ENCODE data around the gene SDK1.

The SDK1 gene

DNA sequence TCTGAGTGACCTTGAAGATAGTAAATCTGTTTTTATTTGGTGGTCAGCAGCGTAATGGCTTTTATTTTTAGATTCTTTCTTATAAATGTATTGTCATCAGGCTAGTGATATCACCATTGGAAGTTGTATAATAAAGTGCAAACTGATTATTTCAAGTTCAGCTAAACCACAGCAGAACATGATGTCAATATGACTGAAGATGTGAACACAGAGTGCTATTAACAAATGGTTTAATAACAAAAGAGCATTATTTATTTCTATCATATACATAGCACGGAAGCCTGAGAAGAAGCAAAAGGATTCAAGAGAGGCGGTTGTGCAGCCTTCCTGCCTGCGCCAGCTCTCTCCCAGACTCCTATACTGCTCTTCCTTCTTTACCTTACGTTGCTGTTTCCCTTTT, 142.7 kb downstream of the SDK1 start:
- DNase-seq (ENCODE audit: insufficient read length, low spot score) (no peak), FAIRE-seq (no peak)

DNA sequence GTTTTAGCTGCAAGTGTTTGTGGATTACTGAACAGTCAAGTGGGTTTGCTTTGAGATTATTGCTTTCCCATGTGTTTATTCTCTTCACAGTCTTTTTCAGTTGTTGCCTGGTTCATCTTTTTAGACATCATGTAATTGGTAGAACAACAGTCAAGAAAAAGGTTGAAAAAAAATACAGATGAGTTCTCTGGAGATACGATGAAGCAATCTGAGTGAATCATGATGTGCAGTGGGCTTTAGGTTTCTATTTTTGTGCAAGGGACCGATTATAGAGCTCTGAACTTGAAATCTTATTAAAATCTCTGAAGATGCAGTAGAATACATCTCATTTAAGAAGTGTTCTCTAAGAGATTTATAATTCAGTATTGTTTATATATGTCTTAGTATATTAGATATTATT, 145.7 kb downstream of the SDK1 start:
- FAIRE-seq (no peak), DNase-seq (ENCODE audit: insufficient read length, low spot score) (no peak)

DNA sequence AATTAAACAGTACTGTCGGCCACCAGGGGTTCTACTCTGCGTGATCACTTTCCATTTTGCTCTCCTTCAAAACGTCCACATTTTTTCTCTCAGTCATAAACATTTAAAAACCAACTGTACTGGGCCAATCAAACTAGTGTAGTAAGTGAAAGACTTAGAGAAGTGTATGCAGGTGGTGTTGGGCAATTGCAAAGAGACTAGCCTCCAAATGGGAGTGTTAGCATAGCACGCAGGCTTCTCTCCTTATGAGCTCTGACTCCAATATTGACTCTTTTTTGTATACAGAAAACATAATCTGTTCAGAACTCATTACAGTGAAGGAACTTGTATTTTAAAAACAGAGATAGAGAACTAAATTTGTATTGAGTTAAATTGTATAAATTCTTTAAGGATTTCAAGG, 150.6 kb downstream of the SDK1 start:
- FAIRE-seq, result no peak
- no peak for DNase-seq (ENCODE audit: insufficient read length, low spot score)

DNA sequence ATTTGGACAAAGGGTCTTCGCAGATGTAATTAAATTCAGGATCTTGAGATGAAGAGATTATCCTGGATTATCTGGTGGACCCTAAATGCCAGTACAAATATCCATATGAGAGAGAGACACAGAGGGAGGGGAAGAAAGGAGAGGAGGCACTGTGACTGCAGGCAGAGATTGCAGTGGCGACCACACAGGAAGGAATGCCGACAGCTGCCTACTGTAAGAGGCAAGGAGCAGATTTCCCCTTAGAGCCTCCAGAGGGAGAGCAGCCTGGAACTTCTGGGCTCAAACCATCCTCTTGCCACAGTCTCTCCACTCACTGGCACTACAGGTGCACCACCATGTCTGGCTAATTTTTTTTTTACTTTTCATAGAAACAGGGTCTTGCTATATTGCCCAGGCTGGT, 152.3 kb downstream of the SDK1 start:
- FAIRE-seq, result no peak
- no peak for DNase-seq (ENCODE audit: insufficient read length, low spot score)

DNA sequence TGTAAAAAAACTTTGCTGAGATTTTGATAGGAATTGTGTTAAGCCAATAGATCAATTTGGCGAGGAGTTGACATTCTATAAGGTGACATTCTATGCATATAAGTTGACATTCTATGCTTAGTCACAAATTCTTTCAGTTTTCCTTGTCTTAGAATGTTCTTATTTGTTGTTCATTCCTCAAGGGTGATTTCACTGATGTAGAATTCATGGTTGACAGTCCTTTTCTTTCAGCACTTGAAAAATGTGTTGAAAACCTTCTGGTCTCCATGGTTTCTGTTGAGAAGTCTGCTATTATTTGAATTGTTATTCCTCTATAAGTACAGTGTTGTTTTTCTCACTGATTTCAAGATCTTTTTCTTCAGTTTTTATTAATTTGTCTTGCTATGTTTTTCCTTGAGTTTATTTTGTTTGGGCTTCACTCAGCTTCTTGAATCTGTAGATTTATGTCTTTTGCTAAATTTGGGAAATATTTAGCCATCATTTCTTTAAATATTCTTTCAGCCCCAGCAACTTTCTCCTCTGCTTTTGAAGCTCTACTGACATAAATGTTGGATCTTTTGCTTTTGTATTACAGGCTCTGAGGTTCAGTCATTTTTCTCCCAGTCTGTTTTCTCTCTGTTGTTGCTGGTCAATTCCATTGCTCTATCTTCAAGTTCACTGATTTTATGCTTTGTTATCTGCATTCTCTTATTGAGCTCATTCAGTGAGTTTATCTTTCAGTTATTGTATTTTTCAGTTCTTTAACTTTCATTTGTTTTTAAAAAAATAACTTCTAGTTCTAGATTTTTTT, 154.9 kb downstream of the SDK1 start:
- FAIRE-seq (no peak), DNase-seq (ENCODE audit: insufficient read length, low spot score) (no peak)

DNA sequence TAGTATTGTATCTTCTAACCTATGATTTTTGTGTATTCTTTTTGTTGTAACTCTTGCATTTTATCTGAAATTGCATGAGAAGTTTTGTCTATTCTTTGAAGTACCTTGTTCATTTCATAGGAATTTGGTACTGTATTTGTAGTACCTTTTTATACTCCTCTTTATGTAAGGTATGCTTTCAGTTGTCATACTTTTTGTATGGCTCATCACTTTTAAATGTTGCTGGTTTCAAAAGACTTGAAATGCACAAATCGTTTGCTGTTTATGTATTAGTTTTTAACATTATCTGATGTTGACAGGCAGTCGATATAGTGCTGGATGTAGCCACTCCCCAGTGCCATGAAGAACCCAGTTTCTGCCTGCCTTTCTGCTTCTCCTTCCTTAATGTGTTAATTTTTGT, 158.1 kb downstream of the SDK1 start:
- DNase-seq (ENCODE audit: insufficient read length, low spot score) (no peak), FAIRE-seq (no peak)

DNA sequence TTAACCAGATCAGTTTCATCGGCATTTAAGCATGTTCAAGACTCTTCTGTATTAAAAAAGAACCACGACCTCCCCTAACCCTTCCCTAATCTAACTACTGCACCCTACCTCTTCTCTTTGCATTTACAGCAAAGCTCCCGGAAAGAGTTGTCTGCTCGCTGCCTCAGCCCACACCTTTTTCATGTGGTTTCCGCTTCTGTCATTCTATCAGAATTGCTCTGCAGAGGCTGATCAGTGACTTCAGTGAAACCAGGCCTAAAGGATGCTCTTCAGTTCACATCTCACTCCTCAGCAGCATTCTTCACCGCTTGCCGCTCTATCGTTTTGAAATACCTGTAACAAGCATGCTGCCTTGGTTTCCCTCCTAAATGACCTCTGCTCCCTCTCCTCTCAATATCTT, 160.9 kb downstream of the SDK1 start:
- no peak for DNase-seq (ENCODE audit: insufficient read length, low spot score)
- FAIRE-seq, result no peak

DNA sequence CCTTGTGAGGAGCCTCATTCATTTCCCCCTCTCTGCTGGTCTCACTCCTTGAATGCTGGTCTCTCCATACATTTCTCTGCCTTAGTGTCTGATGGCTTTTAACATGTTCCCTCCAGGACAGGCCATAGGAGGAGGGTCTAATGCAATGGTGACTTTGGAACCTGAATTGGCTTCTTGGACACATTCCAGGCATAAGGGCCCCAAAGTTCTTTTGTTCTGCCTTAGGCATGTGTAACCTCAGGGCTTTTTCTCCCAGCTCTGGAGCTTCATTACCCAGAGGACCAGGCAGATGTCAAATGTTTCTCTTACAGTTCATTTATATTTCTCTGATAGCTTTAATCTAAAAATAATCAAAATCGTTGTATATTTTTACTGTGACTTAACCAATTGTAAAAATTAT, 162.6 kb downstream of the SDK1 start:
- FAIRE-seq (no peak), DNase-seq (ENCODE audit: insufficient read length, low spot score) (no peak)

DNA sequence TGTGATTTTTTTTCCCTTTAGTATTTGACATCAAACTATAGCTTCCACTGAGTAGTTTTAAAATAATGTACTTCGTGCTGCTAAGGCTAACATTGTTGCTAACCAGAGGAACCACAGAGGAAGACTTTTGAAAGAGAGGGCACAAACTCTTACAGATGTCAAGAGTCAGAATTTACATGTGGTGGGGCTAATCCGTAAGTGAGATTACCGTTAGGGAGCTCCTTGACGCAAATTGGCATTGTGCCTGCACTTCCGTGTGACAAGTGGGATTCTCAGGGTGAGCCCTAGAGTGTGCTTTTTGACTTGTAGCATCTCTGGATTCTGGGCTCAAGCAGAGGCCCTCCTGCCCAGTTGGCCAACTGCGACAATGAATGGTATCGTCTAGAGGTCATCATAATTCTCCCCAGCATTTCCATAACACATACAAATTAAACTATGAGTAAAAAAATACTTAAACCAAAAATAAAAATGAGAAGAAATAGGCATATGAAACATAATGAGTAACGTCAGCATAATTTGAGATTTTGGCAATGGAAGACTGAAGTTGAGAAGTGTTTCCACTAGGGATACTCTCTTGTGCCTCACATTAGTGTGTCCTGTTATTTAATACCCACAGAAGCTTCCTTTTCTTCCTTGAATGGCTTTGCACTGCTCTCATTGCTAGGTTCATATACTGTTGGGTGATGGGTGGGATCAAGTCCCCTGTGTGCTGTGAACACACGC, 164.0 kb downstream of the SDK1 start:
- DNase-seq (ENCODE audit: insufficient read length, low spot score) (no peak), FAIRE-seq (no peak)

DNA sequence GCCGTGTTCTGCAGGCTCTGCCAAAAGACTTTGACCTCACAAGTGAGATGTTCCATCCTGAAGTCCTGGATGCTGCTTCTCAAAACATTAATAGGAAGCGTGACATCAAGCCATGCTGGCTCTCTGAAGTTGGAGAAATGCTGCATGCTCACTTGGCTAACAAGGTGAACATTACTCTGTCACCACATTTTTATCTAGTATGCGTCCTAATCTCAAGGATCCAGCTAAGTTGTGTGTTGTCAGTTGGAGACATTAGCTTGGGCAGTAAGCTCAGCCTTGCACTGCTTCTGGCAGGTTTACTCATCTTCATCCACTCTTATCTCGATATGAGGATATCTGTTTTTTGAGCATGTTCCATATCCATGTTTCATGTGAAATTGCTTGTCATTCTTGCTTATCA, 165.2 kb downstream of the SDK1 start:
- no peak for FAIRE-seq
- no peak for DNase-seq (ENCODE audit: insufficient read length, low spot score)

DNA sequence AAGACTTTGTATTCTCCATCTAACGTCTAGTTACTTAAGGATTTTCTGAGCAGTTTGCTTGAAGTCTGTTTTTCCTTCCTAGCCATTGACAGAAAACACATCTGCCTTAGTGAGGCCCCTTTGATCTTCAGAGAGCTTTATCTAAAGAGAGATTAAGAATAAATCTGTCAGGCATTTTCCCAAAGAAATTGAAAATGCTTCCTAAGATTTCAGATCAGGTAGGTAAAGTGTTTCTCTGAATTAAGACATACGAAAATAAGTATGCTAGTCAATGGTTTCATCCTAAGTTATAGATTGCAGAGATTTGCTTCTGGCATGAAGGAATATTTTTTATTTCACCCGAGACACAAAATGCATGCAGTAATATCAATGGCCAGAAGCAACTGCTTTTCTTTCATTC, 168.6 kb downstream of the SDK1 start:
- DNase-seq (ENCODE audit: insufficient read length, low spot score), result no peak
- FAIRE-seq, result no peak

DNA sequence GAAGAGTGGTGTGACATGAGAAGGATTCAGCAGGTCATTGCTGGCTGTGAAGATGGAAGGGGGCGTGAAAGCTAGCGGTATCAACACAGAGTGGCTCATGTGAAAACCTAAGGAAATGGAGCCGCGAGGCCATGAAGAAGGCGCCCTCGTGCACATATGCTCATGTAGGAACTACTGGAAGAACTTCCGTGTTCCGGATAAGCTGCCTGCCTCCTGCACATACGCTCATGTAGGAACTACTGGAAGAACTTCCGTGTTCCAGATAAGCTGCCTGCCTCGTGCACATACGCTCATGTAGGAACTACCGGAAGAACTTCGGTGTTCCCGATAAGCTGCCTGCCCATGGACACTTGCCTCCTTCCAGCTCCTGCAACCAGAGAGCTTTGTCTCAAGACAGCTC, 179.1 kb downstream of the SDK1 start:
- FAIRE-seq (no peak), DNase-seq (ENCODE audit: insufficient read length, low spot score) (no peak)

DNA sequence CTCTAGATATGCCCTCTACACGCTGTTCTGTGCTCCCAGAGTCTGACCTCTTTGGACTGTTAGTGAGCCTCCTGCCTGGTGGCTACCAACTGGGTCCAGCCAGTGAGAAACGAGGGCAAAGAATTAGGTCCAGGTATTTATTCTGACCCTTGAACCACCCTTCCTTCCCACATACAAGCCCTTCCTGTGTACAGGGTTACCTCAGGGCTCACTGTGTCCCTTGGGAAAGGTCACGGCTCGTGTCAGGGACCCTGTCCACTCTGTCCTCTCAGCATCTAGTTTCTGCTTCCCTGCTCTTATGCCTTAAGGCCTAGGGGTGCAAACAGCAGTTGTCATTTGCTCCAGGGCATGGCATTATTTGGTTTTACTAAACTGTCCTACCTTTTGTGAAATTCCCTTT, 180.4 kb downstream of the SDK1 start:
- FAIRE-seq, result no peak

DNA sequence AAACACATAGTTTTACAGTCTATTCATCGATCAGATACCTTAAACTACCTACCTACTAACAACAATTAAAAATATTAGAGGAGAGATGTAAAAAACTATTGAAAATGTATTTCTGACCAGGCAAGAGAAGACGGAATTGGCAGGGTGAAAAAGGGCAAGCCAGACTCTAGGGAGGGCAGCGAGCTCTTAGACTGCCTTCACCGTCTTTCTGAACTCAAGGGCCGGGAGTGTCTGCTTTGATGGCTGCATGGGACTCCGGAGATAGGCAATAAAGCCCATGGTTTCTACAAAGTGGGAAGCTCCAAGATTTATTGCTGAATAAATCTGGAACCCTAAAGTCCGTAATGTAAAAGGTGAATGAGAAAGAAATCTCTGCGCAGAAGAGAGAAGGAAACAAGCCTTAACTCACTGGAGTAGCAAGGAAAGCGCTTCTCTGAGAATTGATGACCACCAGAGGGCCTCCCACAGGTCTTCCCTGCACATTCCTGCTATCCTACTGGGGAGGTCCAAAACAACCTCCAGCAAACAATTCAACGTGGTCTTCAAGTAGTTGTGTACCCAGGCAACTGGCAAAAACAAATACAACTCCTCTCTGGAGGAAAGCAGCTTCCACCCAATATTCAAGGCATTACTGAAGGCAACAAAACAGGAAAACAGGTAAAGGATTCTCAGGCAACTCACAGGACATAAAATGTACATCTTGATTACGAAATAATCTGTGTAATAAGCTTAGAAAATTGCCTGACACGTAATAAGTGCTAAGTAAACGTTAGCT, 181.3 kb downstream of the SDK1 start:
- no peak for DNase-seq (ENCODE audit: insufficient read length, low spot score)
- no peak for FAIRE-seq

More for the DNA sequence above, 180.4 kb downstream of the SDK1 start:
- no peak for DNase-seq (ENCODE audit: insufficient read length, low spot score)

DNA sequence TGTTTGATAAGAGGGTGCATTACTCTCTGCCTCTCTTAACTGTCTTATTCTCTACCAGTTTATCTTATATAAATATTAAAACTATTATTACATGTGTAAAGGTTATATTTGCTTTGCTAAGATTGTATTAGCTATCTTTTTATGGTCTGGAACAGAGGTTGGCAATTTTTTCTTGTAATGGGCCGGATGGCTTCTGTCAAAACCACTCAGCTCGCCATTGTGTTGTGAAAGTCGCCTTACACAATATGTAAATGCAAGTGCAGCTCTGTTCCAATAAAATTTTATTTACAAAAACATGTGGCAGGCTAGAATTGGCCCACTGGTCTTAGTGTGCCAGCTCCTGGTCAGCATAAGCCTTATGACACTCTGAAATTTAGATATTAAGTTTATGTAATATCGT, 185.8 kb downstream of the SDK1 start:
- DNase-seq (ENCODE audit: insufficient read length, low spot score), result no peak
- no peak for FAIRE-seq

DNA sequence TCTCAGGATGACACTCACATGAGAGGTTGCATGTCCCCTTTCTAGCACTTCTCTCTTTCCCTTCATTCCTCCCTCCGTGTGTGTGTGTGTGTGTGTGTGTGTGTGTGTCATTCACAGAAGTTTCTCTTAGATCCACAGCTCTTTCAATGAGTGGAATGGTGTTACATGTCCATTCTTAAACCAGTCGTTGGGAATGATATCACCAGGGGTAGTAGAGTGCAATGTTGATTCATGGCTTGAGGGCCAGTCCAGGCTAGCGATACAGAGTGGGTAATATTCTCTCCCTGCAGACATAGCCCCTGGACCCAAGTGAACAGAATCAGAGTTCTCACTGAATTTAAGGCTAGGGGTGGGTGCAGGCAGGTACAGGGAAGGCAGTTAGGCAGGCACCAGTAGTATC, 187.8 kb downstream of the SDK1 start:
- no peak for DNase-seq (ENCODE audit: insufficient read length, low spot score)
- no peak for FAIRE-seq

DNA sequence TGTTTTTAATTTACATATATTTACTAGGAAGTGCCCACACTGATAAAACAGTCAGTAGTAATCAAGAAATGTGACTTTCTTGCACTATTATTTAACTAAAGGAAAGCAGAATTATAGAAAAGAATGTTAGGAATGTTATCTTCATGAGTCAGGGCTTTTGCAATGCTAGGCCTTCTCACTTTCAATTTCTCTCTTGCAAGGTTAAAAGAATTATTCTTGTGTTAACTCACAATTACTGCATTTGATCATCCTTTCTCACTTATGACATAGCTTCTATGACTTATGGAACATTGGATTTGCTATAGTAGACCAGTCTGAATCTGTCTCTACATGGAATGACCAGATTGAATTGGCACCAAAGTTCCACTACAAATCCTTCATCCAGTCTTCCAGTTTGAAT, 192.4 kb downstream of the SDK1 start:
- no peak for DNase-seq (ENCODE audit: insufficient read length, low spot score)
- FAIRE-seq, result no peak

DNA sequence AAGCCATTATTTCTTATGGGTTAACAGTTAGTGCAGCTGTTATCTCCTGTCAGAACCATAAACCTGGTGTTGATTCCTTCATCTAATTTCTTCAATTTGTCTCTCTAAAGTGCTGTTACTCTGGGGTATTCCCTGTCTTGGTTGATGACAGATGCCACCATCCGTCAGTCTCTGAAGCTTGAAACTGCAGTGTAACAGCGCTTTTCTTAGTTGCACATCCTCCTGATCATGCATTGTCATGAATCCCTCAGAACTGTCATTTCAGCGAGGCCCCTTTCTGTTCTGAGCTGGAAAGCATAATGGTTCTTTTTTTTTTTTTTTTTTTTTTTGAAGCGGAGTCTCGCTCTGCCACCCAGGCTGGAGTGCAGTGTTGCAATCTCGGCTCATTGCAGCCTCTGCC, 193.9 kb downstream of the SDK1 start:
- FAIRE-seq, result no peak
- no peak for DNase-seq (ENCODE audit: insufficient read length, low spot score)

DNA sequence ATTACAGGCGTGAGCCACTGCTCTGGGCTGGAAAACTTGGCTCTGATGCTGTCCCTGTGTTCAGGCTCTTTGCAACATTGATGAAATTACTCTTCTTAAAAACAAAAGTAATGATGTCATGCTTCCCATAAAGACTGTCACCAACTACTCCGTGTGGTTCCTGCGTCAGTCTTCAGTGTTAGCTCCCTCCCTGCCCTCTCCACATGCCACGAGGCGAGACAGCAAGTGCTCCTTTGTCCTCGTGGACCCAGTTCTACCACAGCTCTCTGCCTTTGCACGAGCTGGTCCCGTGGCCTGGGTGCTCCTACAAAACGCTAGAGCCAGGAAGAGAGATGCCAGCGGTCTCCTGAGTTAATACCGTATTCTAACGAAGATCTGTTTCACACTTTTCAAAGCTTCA, 194.5 kb downstream of the SDK1 start:
- FAIRE-seq (no peak), DNase-seq (ENCODE audit: insufficient read length, low spot score) (no peak)

DNA sequence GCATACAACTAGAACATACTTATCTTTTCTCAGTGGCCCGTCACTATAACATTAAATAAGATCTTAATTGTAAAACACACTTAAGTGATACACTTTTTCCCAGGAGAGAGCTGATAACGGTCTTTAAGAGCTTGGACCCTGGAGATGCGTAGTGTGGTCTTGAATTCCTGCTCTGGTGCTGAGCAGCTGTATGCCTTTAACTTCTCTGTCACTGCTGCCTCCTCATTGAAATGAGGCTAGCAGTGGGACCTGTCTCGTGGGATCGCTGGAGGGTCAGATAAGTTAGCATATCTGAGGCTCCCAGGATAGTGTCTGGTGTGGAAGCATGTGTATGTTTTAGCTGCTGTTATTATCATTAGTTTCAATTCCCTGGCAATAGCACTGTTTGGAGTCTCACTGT, 194.9 kb downstream of the SDK1 start:
- no peak for FAIRE-seq
- DNase-seq (ENCODE audit: insufficient read length, low spot score), result no peak

DNA sequence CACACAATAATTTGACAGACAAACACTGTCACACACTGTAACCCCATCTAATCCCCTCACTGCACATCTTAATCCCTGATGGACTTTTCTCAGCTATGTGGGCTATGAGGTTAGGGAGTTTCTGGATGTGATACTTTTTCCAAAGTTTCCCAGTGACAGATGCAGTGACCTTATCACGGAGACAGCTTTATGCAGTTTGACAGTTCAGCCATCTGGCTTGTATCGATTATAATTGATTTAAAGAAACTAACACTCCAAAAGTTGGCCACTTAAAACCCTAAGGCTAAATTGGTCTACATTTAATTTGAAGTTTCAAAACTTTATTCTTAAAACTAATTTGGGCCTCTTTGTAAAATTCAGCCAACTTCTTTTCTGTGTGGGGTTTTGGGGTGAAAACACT, 196.7 kb downstream of the SDK1 start:
- FAIRE-seq, result no peak
- no peak for DNase-seq (ENCODE audit: insufficient read length, low spot score)

DNA sequence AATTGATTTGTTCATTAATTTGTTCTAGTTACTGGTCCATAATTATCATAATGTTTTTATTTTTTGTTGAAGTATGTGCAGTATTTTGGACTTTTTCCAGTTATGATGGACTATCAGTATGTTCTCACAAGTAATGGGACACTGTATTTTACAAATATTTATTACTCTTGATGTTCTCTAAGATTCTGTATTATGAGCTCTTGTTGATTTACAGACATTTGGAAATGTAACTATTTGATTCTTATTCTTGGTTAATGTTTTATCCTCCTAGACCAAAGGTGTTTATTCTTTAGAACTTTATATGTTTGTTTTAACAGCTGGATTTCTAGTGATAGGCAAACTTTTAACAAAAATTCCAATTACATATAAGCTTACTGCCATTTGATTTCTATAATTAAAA, 200.6 kb downstream of the SDK1 start:
- DNase-seq (ENCODE audit: insufficient read length, low spot score), result no peak
- FAIRE-seq, result no peak

Data from GM19239 (cell line).